AG04449 (cell line): ENCODE measurements around the gene LRMDA.

Experiments used
- CTCF ChIA-PET: fragments of 350-600 bp; formaldehyde crosslinking; extraction: SDS; loops from one replicate; lab custom pipeline; 2021; ENCODE audit warnings: antibody characterized with exemption; lab: Yijun Ruan, JAX
- POLR2A ChIA-PET: fragments of 400-600, 350-600 bp; formaldehyde crosslinking; extraction: SDS; loops from one replicate; lab custom pipeline; 2020; ENCODE audit warnings: antibody characterized with exemption, inconsistent platforms; lab: Yijun Ruan, JAX
- DNase-seq: peaks from one replicate; pipeline ENCODE4 v3.0.0-alpha.2; 2010; ENCODE audit warnings: low read depth, low spot score
- H3K4me3 ChIP-seq: 2 replicates; pipeline ENCODE4 v1.5.1; 2011; ENCODE audit warnings: low read depth, mild to moderate bottlenecking, control low read depth, low read length
- TF ChIP-seq, protein P1 (sequence below): IDR thresholded peaks from one replicate; pipeline ENCODE4 v1.5.1; 2011; ENCODE audit warnings: mild to moderate bottlenecking, moderate library complexity, low read length, control low read depth, inconsistent platforms; ENCODE audit not compliant: insufficient read depth; ENCODE audit errors: missing control alignments

Gene LRMDA

GRCh38 chr10:76127984-76128589 is 696.7 kb downstream of the LRMDA start:
- POLR2A ChIA-PET: no interaction called here
- TF ChIP-seq, protein P1, sequence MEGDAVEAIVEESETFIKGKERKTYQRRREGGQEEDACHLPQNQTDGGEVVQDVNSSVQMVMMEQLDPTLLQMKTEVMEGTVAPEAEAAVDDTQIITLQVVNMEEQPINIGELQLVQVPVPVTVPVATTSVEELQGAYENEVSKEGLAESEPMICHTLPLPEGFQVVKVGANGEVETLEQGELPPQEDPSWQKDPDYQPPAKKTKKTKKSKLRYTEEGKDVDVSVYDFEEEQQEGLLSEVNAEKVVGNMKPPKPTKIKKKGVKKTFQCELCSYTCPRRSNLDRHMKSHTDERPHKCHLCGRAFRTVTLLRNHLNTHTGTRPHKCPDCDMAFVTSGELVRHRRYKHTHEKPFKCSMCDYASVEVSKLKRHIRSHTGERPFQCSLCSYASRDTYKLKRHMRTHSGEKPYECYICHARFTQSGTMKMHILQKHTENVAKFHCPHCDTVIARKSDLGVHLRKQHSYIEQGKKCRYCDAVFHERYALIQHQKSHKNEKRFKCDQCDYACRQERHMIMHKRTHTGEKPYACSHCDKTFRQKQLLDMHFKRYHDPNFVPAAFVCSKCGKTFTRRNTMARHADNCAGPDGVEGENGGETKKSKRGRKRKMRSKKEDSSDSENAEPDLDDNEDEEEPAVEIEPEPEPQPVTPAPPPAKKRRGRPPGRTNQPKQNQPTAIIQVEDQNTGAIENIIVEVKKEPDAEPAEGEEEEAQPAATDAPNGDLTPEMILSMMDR: no peak
- CTCF ChIA-PET: no interaction called here
- no peak overlapping the region for H3K4me3 ChIP-seq
- no peak for DNase-seq

- ChIA-PET POLR2A (no interaction called here), CTCF (no interaction called here)
- no peak overlapping the region for H3K4me3 ChIP-seq
- TF ChIP-seq, protein P1: no peak
- DNase-seq: no peak
Observed at GRCh38 chr10:76129213-76129612, 697.8 kb downstream of the LRMDA start.

DNA sequence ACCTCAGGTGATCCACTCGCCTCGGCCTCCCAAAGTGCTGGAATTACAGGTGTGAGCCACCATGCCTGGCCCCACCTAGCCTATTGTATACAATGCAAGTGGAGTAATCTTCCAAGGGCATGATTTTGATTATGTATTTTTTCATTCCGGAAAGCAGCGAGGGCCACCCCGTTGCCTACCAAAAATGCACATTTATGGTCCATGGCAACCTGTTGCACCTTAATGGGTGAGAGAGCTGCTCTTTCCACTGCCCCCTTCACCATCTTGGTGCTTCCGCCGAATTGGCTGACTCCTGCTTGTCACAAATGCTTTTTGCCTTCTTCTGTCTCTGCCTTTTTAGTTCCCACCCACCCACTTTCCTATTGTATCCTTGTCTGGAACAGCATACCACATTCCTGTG is 699.5 kb downstream of the LRMDA start:
- ChIA-PET CTCF (no interaction called here), POLR2A (no interaction called here)

DNA sequence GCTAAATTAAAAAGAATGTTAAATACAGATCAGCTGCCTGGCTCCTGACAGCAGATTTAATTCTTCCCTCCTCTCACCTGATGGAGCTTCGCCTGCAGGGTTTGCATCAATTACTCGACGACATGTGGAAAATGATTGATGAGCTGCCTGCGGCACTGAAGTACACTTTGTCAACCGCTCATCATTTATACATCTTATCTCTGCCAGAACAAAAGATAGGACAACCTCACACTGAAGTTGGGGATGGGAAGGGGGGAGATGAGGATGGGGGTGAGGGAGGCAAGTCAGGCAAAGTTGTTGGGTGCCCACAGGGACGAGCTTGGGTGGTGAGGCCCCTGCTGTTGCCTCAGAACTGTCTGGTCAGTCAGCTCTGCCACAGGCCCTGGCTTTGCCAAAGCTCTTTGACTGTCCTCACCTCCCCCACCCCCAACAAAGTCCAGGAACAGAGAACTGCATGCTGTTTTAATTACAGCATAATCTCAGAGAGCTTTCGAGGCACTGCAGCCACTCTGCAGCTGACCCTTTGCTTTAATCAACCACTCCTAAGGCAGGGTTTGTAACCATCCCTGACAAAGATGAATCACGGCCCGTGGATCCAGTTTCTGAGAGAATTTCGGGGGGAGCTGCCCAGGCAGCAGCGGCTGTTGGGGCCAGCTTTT is 702.3 kb downstream of the LRMDA start:
- ChIA-PET CTCF (interaction anchor here (1.2 to 1.3 kb wide), 2 partner anchors 9 to 26 kb away, joined by 3 read pairs; no protein-coding TSS in a partner anchor), POLR2A (no interaction called here)
- TF ChIP-seq, protein P1: no peak
- DNase-seq: no peak
- no peak overlapping the region for H3K4me3 ChIP-seq

More for the DNA sequence above, 699.5 kb downstream of the LRMDA start:
- no peak overlapping the region for H3K4me3 ChIP-seq
- no peak for DNase-seq
- TF ChIP-seq, protein P1: no peak

GRCh38 chr10:76136961-76137360 is 705.5 kb downstream of the LRMDA start:
- DNase-seq: no peak
- TF ChIP-seq, protein P1: no peak
- POLR2A ChIA-PET: no interaction called here
- CTCF ChIA-PET: no interaction called here
- no peak overlapping the region for H3K4me3 ChIP-seq

- DNase-seq: no peak
- CTCF ChIA-PET: no interaction called here
- no peak overlapping the region for H3K4me3 ChIP-seq
- TF ChIP-seq, protein P1: no peak
- POLR2A ChIA-PET: no interaction called here
Observed at GRCh38 chr10:76138286-76138685, 706.9 kb downstream of the LRMDA start.
